ENCODE data around the gene ELAC1. TPM values are rescaled to one million over a fixed set of nuclear protein-coding genes. Genes with fewer than 3 reads are reported as not detected.

Gene ELAC1, protein sequence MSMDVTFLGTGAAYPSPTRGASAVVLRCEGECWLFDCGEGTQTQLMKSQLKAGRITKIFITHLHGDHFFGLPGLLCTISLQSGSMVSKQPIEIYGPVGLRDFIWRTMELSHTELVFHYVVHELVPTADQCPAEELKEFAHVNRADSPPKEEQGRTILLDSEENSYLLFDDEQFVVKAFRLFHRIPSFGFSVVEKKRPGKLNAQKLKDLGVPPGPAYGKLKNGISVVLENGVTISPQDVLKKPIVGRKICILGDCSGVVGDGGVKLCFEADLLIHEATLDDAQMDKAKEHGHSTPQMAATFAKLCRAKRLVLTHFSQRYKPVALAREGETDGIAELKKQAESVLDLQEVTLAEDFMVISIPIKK
- total RNA-seq: 1 to 10 TPM; 4.9 to 8.6 (median 6.6) TPM
- polyA plus RNA-seq: 5.2 TPM
- long read RNA-seq, donor 1, transcript ELAC1-201 (4 exons, 2,235 nt): major isoform, 8 of 12 reads
- long read RNA-seq, donor 1, partial matches to known transcripts: 0 of 12 reads
- long read RNA-seq, donor 1, other reads (novel, unspliced or antisense): 2 of 12 reads
- long read RNA-seq, donor 2, partial matches to known transcripts: 0 of 3 reads
- long read RNA-seq, donor 2, other reads (novel, unspliced or antisense): 0 of 3 reads
- long read RNA-seq, donor 3, transcript ELAC1-201 (4 exons, 2,235 nt): major isoform, 18 of 27 reads
- long read RNA-seq, donor 3, transcript ELAC1-202 (2 exons, 1,505 nt): minor isoform, 5 of 27 reads
- long read RNA-seq, donor 3, partial matches to known transcripts: 0 of 27 reads
- long read RNA-seq, donor 3, other reads (novel, unspliced or antisense): 1 of 27 reads
- long read RNA-seq, donor 4, partial matches to known transcripts: 0 of 3 reads
- long read RNA-seq, donor 4, other reads (novel, unspliced or antisense): 0 of 3 reads

DNA sequence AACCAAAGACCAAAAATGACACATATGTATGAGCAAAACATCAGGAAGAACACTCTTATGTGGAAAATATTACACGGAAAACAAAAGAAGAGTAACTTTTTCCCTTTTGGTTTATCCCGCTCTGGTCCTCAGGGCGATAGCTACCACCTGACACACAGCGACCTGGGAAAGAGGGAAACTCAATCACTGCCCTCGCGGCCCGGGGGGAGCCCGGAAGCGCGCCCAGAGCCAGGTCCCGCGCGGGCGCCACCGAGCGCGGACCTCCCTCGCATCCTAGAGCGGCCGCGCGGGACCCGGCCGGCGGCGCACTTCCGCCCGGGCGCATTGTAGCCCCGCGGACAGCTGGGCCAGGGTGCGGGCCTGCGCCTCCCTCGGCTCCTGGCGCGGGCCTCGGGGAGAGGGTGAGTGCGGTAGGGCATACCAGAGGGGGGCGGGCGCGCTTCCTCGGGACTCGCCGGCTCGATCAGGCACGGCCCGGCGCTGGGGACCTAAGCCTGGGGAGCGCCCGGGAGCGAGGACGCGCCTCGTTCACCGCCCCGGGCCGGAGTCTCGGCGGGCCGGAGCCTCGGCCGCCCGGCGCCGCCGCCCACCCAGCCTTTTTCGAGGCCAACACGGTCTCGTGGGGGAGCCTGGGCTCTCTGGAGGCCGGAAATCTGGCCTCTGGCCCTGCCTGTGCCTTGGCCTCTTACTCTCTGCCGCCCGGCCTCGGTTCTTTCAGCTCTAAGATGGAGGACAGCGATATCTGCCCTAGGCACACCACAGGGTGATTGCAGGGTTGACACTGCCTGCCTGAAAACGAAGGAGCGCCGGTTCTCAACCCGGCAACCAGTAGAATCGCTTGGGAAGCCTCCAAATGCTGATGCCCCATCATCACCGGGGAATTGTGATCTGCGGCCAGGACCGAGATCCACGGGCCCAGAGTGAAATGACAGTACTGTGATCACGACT is at the start of gene ELAC1:
Gene ELAC1 (plus strand): TSS at position 327 of the 948 bp plus-strand sequence. CDS start 6,365 bp downstream, outside the sequence.
- ATAC-seq: peak; percentile 99
- DNase-seq: peak; percentile 80 to 92 (median 91)
- Histone ChIP-seq H3K27ac (ENCODE audit: low read length) (peak within 1 kb of the TSS; percentile 93), H3K27me3 (ENCODE audit: control insufficient read depth, insufficient read depth) (no peaks in the 10 kb centered on the region), H3K4me3 (ENCODE audit: low read length) (peak within 1 kb of the TSS; percentile 89), H3K9me3 (ENCODE audit: control insufficient read depth, low read length) (no peaks in the 10 kb centered on the region), H3K4me1 (ENCODE audit: control insufficient read depth, insufficient read depth, low read length) (peaks cover 4% of the 10 kb centered on the region)
- under 1% methylated on average over 84 of the region's 84 CpGs for WGBS
- intact Hi-C loops (cut with DNase I): no loop called here

DNA sequence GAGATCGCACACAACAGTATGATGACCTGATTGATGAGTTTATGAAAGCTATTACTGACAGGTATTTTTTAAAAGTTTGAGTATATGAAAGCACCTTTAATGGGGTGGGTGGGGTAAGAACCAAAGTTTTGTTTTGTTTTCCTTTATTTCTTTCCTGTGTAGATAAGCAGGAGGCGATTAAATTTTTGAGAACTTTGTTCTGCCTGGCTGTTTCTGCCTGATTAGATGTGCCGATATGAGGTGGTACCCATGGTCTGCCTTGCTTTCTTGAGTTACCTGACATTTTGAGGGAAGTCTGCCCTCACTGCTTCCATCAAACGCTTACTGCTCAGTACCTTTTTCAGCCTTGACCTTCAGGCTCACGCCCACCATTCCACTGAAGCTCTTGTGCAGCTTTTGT is 49.7 kb upstream of the ELAC1 start:
- Histone ChIP-seq H3K27me3 (ENCODE audit: control insufficient read depth, insufficient read depth) (no peaks in the 10 kb centered on the region), H3K4me1 (ENCODE audit: control insufficient read depth, insufficient read depth, low read length) (no peaks in the 10 kb centered on the region), H3K9me3 (ENCODE audit: control insufficient read depth, low read length) (no peaks in the 10 kb centered on the region), H3K27ac (ENCODE audit: low read length) (no peak overlapping the region), H3K4me3 (ENCODE audit: low read length) (no peak overlapping the region)
- intact Hi-C loops (cut with DNase I): no loop called here
- no peak for ATAC-seq
- WGBS: 94% methylated on average over 5 of the region's 5 CpGs
- no peak for DNase-seq

DNA sequence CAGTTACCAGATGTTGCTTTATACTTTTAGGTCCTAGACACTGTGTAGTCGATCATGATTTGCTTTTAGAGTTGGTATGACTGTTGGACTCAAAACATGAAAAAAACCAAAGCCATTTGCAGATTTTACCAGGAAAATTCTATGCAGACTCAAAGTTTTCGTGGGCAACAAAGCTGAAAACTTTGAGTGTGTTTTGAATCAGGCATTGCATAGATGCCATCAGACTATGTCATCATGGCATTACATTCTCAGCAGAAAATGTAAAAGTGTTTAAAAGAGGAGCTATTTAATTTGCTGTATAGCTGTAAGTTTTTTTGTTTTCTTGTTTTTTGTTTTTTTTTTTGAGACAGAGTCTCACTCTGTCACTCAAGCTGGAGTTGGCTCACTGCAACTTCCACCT is 43.5 kb upstream of the ELAC1 start:
- H3K4me1 ChIP-seq (ENCODE audit: control insufficient read depth, insufficient read depth, low read length): no peaks in the 10 kb centered on the region
- intact Hi-C loops (cut with DNase I): loop anchor here in 1 of 4 donors (10.0 kb wide), 1 partner anchor 130 kb away; no protein-coding TSS in a partner anchor
- no peaks in the 10 kb centered on the region for H3K27me3 ChIP-seq (ENCODE audit: control insufficient read depth, insufficient read depth)
- DNase-seq (no peak), ATAC-seq (no peak)
- no peak overlapping the region for H3K4me3 ChIP-seq (ENCODE audit: low read length)
- H3K9me3 ChIP-seq (ENCODE audit: control insufficient read depth, low read length): no peaks in the 10 kb centered on the region
- H3K27ac ChIP-seq (ENCODE audit: low read length): no peak overlapping the region
- 96% methylated on average over 2 of the region's 2 CpGs for WGBS

DNA sequence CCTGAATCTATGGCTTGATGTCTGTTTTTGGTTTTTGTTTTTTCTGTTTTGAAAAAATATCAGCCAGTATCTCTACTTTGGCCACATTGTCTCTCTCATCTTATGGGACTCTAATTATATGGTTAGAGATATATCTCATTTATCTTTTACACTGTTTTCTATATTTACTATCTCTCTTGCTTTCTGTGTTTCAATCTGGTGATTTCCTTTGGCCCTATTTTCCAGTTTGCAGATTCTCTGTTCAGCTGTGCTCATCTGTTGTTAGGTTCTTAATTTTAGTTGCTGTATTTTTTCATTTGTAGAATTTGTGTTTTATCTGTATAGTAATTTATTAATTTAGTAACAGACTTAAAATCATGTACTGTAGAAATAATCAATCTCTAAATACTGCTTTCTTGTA is 41.3 kb upstream of the ELAC1 start:
- Histone ChIP-seq H3K27ac (ENCODE audit: low read length) (no peak overlapping the region), H3K4me1 (ENCODE audit: control insufficient read depth, insufficient read depth, low read length) (no peaks in the 10 kb centered on the region), H3K27me3 (ENCODE audit: control insufficient read depth, insufficient read depth) (no peaks in the 10 kb centered on the region), H3K9me3 (ENCODE audit: control insufficient read depth, low read length) (no peaks in the 10 kb centered on the region), H3K4me3 (ENCODE audit: low read length) (no peak overlapping the region)
- intact Hi-C loops (cut with DNase I): loop anchor here in 1 of 4 donors (10.0 kb wide), 1 partner anchor 128 kb away; no protein-coding TSS in a partner anchor
- no peak for DNase-seq
- ATAC-seq: no peak

DNA sequence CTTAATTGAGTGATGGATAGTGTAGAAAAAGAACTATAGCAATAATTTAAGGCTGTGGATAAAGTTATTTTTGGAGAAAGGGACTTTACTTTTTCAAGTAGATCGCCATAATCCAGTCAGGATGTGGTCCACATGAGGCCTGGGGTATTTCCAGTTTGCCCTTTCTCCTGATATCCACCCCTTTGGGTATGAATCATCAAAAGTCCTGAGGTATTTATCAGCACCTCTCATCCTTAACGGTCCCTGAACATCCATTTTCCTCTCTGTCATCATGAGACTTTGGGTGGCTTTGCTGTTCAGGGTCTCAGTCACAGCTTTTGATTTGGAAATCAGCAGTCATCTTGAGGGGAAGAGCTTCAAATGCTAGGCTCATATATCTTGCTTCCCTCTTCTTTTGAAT is 39.3 kb upstream of the ELAC1 start:
- H3K9me3 ChIP-seq (ENCODE audit: control insufficient read depth, low read length): no peaks in the 10 kb centered on the region
- H3K27me3 ChIP-seq (ENCODE audit: control insufficient read depth, insufficient read depth): no peaks in the 10 kb centered on the region
- intact Hi-C loops (cut with DNase I): loop anchor here in 1 of 4 donors (10.0 kb wide), 1 partner anchor 126 kb away; no protein-coding TSS in a partner anchor
- DNase-seq (no peak), ATAC-seq (no peak)
- no peaks in the 10 kb centered on the region for H3K4me1 ChIP-seq (ENCODE audit: control insufficient read depth, insufficient read depth, low read length)
- no peak overlapping the region for H3K4me3 ChIP-seq (ENCODE audit: low read length)
- no peak overlapping the region for H3K27ac ChIP-seq (ENCODE audit: low read length)
- 90% methylated on average over 2 of the region's 2 CpGs for WGBS

DNA sequence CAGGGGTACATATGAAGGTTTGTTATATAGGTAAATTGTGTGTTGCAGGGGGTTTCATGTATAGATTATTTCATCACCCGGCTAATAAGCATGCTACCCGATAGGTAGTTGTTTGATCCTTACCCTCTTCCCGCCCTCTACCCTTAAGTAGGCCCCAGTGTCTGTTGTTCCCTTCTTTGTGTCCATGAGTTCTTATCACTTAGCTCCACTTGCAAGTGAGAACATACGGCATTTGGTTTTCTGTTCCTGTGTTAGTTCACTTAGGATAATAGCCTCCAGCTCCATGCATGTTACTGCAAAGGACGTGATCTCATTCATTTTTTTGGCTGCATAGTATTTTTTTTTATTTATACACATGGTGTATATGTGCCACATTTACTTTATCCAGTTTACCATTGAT is 34.2 kb upstream of the ELAC1 start:
- H3K27ac ChIP-seq (ENCODE audit: low read length): no peak overlapping the region
- DNase-seq (no peak), ATAC-seq (no peak)
- H3K4me1 ChIP-seq (ENCODE audit: control insufficient read depth, insufficient read depth, low read length): no peaks in the 10 kb centered on the region
- no peaks in the 10 kb centered on the region for H3K9me3 ChIP-seq (ENCODE audit: control insufficient read depth, low read length)
- no peaks in the 10 kb centered on the region for H3K27me3 ChIP-seq (ENCODE audit: control insufficient read depth, insufficient read depth)
- WGBS: 81% methylated on average over 5 of the region's 5 CpGs
- H3K4me3 ChIP-seq (ENCODE audit: low read length): no peak overlapping the region
- intact Hi-C loops (cut with DNase I): no loop called here

DNA sequence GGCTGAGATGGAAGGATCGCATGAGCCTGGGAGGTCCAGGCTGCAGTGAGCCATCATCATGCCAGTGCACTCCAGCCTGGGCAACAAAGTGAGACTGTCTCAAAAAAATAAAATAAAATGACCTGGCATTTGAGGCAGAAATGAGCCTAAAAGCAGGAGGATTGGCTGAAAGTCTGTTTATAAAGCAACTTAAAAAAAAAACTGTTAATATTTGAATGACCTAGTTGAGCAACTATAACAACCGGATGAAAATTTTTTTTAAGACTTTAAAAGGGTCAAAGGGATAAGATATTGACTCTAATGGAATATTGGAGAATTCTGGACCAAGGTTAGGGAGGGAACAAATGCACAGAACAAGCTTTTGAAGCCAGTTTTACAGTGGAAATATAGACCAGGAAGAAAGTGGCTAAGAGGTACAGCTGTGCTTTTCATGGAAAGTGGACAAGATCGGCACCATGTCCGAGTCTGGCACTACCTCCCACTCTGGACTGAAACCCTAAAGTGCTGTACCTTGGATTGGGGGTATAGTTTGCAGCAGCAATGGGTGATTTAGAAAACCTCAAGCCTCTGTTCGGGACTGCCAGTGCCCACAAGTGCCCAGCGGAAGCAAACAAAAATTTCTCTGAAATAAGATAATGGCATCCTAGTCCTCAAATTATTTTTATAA is 33.2 kb upstream of the ELAC1 start:
- no peak overlapping the region for H3K27ac ChIP-seq (ENCODE audit: low read length)
- intact Hi-C loops (cut with DNase I): no loop called here
- ATAC-seq: no peak
- DNase-seq: no peak
- H3K27me3 ChIP-seq (ENCODE audit: control insufficient read depth, insufficient read depth): no peaks in the 10 kb centered on the region
- H3K9me3 ChIP-seq (ENCODE audit: control insufficient read depth, low read length): no peaks in the 10 kb centered on the region
- WGBS: 96% methylated on average over 6 of the region's 6 CpGs
- no peaks in the 10 kb centered on the region for H3K4me1 ChIP-seq (ENCODE audit: control insufficient read depth, insufficient read depth, low read length)
- no peak overlapping the region for H3K4me3 ChIP-seq (ENCODE audit: low read length)

DNA sequence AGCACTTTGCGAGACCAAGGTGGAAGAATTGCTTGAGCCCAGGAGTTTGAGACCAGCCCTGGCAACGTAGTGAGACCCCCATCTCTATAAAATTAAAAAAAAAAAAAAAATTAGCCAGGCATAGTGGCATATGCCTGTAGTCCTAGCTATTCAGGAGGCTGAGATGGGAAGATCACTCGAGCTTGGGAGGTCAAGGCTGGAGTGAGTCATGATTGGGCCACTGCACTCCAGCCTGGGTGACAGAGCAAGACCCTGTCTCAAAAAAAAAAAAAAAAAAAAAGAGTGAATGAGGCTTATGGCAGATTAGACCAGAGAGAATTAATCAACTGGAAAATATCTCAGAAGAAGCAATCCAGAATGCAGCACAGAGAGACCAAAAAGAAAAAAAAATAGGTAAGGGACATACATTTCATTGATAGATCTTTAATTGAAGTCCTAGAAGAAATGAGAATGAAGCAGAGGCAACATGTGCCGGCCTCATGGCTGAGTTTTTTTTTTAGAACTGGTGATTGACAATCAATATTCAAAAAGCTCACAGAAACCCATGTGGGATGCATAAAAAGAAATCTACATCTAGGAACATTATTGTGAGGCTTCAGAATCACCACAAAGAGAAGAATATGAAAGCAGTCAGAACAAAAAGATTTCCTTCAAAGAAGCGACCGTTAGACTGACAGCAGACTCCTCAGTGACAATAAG is 32.2 kb upstream of the ELAC1 start:
- no peak for DNase-seq
- intact Hi-C loops (cut with DNase I): no loop called here
- no peak overlapping the region for H3K4me3 ChIP-seq (ENCODE audit: low read length)
- H3K4me1 ChIP-seq (ENCODE audit: control insufficient read depth, insufficient read depth, low read length): no peaks in the 10 kb centered on the region
- no peaks in the 10 kb centered on the region for H3K9me3 ChIP-seq (ENCODE audit: control insufficient read depth, low read length)
- H3K27me3 ChIP-seq (ENCODE audit: control insufficient read depth, insufficient read depth): no peaks in the 10 kb centered on the region
- no peak overlapping the region for H3K27ac ChIP-seq (ENCODE audit: low read length)
- 96% methylated on average over 6 of the region's 6 CpGs for WGBS
- ATAC-seq: no peak

DNA sequence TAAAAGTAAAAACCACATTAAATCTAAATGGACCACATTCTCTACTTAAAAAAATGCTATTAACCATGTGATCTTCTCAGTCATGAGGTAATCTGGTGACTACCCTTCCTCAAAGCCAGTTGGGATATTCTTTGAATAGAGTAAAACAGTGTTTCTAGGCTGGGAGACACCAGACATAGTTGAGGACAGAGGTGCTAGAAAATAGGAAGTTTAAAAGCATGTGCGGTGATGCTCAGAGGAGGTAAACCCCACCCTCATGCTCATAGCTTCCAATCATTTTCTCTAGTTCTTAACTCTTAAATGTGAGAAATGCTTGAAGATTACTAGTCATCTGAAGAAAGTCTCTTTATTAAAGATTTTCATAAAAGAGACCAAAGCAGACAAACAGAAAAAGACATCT is 30.7 kb upstream of the ELAC1 start:
- DNase-seq (no peak), ATAC-seq (no peak)
- intact Hi-C loops (cut with DNase I): no loop called here
- no peaks in the 10 kb centered on the region for H3K27me3 ChIP-seq (ENCODE audit: control insufficient read depth, insufficient read depth)
- 97% methylated on average over 1 of the region's 1 CpG for WGBS
- H3K9me3 ChIP-seq (ENCODE audit: control insufficient read depth, low read length): no peaks in the 10 kb centered on the region
- no peaks in the 10 kb centered on the region for H3K4me1 ChIP-seq (ENCODE audit: control insufficient read depth, insufficient read depth, low read length)
- H3K27ac ChIP-seq (ENCODE audit: low read length): no peak overlapping the region
- no peak overlapping the region for H3K4me3 ChIP-seq (ENCODE audit: low read length)

DNA sequence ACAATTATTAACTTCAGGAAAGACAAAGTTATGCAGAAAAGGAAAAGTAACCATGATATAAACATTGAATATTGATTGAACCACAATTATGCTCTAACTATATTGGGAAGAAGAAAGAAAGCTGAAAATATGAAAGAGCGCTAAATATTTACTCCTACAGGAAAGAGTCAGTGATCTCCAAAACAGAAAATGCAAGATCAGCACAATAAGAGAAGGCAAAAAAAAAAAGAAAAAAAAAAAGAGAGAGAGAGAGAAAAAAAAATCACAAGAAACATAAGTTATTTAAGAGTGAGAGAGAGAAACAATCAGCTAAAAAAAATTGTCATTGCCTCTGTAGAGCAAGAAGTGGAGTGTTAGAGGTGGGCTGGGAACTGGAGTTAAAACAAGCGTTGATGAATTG is 28.9 kb upstream of the ELAC1 start:
- no peak overlapping the region for H3K27ac ChIP-seq (ENCODE audit: low read length)

More for the DNA sequence above, 28.9 kb upstream of the ELAC1 start:
- no peaks in the 10 kb centered on the region for H3K4me1 ChIP-seq (ENCODE audit: control insufficient read depth, insufficient read depth, low read length)
- intact Hi-C loops (cut with DNase I): no loop called here
- no peak overlapping the region for H3K4me3 ChIP-seq (ENCODE audit: low read length)
- no peaks in the 10 kb centered on the region for H3K27me3 ChIP-seq (ENCODE audit: control insufficient read depth, insufficient read depth)
- DNase-seq (no peak), ATAC-seq (no peak)
- WGBS: 96% methylated on average over 2 of the region's 2 CpGs
- no peaks in the 10 kb centered on the region for H3K9me3 ChIP-seq (ENCODE audit: control insufficient read depth, low read length)
